ENCODE data around the gene BBS10.
"Not testable (repeated sequence)": the region's sequence is repeated elsewhere in the genome, so short reads cannot be mapped to it uniquely, and the experiment has no call there.

Gene BBS10

GRCh38 chr12:76329606-76330005, 18.6 kb downstream of the BBS10 start:
- no peak for DNase-seq (ENCODE audit: low read depth)

- no peak for DNase-seq (ENCODE audit: low read depth)
Measured at GRCh38 chr12:76329159-76329558, 19.1 kb downstream of the BBS10 start.

- not testable (repeated sequence) for DNase-seq (ENCODE audit: low read depth)
Measured at GRCh38 chr12:76319595-76320319, 28.5 kb downstream of the BBS10 start.

- no peak for DNase-seq (ENCODE audit: low read depth)
Measured at GRCh38 chr12:76318773-76319594, 29.2 kb downstream of the BBS10 start.

DNA sequence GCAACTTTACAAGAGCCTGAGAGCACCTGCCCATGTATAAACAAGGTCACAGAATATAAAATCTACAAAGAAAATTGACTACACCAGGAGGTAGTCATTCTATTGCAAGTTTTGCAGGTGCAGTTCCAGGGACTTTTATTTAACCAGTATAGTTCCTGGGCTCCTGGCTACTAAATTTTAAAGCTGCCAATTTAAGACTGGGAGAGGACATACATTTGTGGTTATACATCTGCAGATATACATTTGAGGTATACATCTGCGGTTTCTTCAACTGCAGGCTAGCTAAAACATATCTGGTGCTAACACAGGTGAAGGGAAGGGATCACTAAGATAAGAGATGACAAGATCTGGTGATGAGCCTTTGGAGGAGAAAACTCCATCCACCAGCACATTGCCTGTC, 30.2 kb downstream of the BBS10 start:
- DNase-seq (ENCODE audit: low read depth): no peak

DNA sequence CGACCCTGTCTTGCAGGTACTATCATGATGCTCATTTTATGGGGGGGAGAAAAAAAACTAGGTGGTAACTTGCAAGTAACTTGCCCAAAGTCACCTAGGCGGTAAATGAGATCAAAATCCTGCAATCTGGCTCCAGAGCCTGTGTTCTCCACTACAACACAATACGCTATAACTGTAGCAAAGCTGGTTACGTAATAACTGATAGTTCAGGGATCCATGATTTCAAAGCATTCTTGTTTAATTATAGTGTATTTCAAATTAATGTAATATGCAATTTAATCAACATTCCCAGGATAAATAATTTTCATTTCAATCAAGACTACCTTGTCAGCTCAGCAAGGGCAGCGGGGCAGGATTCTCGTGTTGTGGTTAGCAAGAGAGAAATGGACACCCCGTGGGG, 31.7 kb downstream of the BBS10 start:
- DNase-seq (ENCODE audit: low read depth): no peak

DNA sequence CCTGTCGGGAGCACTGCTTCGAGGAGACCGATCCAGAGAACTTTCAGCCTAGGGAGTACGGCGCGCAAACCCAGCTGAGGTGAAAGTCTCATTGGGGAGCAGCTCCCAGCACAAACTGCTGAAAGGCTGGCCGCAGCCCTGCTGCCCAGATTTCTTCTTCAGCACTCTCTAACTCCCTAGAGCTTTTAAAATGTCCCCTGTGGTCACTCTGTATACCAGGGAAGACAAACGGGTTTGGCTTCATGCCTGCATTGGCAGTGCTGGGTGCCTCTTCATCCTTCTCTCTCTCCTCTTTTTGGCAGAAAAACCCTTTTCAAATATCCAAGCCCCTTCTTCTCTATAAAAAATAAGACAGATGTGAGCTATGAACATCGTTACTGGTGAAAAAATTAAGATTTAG, 34.9 kb downstream of the BBS10 start:
- DNase-seq (ENCODE audit: low read depth): no peak

DNA sequence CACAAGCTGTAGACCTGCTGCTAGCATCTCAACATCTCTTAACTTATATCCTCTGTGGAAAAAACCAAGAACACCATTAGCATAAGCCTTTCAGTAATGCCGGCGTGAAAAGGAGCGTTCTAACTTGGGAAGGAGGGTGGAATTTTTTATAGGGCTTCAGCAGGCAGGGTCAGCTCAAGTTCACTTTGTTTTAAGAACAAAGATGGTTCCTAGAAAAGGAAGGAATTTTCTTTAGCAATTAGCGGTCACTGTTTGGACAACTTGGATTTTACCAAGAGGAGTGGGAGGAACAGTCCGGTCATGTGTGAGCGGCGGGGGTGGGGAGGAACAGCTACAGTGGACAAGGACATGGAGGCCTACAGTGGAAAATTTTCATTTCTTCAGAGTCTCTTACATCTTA, 35.9 kb downstream of the BBS10 start:
- no peak for DNase-seq (ENCODE audit: low read depth)

DNA sequence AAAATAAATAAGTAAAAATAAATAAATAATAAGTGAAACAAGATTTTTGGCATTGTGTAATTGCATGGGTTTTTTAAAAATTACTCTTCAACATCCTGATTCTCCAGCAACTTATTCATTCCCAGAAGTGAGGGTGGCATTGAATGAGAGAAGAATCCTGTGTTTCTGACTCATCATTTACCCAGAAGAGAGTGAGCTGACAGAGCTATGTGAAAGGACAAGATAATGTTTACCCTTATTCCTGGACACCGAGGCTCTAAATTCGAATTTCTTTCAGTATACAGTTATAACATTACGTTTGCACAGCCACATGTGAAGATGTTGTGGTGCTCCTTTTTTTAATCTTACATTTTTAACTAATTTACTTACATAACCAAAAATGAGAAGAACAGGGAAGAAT, 36.4 kb downstream of the BBS10 start:
- no peak for DNase-seq (ENCODE audit: low read depth)

- DNase-seq (ENCODE audit: low read depth): no peak
Measured at GRCh38 chr12:76310110-76310509, 38.1 kb downstream of the BBS10 start.

DNA sequence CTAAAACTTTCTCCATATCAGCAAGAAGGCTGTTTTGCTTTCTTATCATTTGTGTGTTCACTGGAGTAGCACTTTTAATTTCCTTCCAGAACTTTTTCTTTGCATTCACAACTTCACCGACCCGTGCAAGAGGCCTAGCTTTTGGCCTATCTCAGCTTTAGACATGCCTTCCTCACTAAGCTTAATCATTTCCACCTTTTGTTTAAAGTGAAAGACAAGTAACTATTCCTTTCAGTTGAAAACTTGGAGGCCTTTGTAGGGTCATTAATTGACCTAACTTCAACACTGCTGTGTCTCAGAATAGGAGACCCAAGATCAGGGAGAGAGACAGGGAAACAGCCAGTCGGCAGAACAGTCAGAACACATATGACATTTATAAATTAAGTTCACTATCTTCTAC, 39.3 kb downstream of the BBS10 start:
- no peak for DNase-seq (ENCODE audit: low read depth)

GRCh38 chr12:76307083-76307482, 41.1 kb downstream of the BBS10 start:
- DNase-seq (ENCODE audit: low read depth): no peak

- no peak for DNase-seq (ENCODE audit: low read depth)
Measured at GRCh38 chr12:76303989-76304460, 44.2 kb downstream of the BBS10 start.

- DNase-seq (ENCODE audit: low read depth): no peak
Measured at GRCh38 chr12:76303365-76303764, 44.9 kb downstream of the BBS10 start.

DNA sequence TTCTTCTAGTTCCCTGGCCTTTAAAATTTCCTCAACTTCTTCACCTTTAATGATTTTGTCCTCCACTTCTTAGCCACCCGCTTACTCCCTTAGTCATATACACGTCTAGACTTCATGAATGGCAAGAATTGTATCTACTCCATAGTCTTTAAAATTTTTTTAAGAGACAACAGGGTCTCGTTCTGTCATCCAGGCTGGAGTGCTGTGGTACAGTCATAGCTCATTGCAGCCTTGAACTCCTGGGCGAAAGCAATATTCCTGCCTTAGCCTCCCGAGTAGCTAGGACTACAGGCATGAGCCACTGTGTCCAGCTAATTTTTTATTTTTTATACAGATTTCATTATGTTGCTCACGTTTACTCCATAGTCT, 47.9 kb downstream of the BBS10 start:
- no peak for DNase-seq (ENCODE audit: low read depth)

DNA sequence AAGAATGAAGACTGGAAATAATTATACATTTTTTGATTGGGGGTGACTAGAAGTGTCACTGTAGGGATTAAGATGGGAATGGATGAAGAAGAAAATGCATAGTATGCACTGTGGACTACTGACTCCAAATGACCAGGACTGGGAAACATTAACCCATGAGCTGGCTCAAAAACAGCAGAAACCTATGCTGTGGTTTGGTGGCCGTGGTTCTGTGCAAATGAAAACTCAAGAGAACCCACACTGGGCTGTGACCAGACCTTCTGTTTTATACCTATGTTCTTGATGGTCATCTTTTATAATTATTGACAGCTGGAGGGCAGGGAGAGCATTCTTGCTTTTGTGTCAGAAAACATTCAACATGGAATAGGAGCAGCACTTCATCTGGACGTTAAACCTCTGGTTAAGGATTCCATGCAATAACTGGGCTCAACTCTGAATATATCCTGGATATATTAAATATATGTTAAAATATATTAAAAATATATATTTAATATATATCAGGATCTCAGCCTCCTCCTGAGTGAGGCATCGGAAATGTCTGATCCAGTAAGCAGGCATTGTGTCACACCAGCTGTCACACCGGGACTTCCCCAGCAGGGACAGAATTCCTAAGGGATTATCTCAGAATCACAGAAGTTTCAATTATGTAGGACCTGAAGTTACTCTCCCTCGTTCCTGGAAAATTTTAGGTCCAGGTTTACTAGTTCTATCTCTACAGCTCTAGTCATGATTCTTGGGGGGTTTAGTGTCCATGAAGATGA, 48.5 kb downstream of the BBS10 start:
- DNase-seq (ENCODE audit: low read depth): no peak

Measured in stimulated activated CD8-positive, alpha-beta memory T cell treated with anti-CD3 and anti-CD28 coated beads, Interleukin-4, amount 100 ng/mL, for 24 hours (primary cell).